H1 (cell line): ENCODE data around the gene AIFM3. TPM values are rescaled to one million over a fixed set of nuclear protein-coding genes. Genes with fewer than 3 reads are reported as not detected.

ENCODE experiments used
- CTCF ChIA-PET: fragments of 300-600 bp; sonication (Branson Sonifier 250); formaldehyde crosslinking; loops from one replicate; lab custom pipeline; 2021; ENCODE audit not compliant: partially characterized antibody; lab: Charles Lee
- POLR2A ChIA-PET: fragments of 300-600 bp; sonication (Branson Sonifier 250); formaldehyde crosslinking; loops from one replicate; lab custom pipeline; 2021; ENCODE audit warnings: inconsistent platforms; ENCODE audit not compliant: partially characterized antibody; lab: Charles Lee
- DNase-seq, 2 experiments: peaks; one replicate each; pipeline versions ENCODE4 v3.0.0 to v3.0.0-alpha.2; 2010 to 2022; ENCODE audit warnings: low spot score in 2 of 2, low read depth in 1 of 2, mixed read lengths in 1 of 2
- FAIRE-seq: peaks from 2 replicates; lab custom pipeline; 2011; peaks lifted over from hg19 to GRCh38; lab: Jason Lieb, UNC
- H2AFZ ChIP-seq: 2 replicates; pipeline ENCODE4 v1.8.1; 2012; ENCODE audit warnings: low read length, inconsistent platforms
- H2AK5ac ChIP-seq: 2 replicates; pipeline ENCODE4 v1.6.1; 2013; ENCODE audit warnings: low read depth, low read length
- H2BK120ac ChIP-seq: replicated peaks from 2 replicates; pipeline ENCODE3; 2013; ENCODE audit warnings: low read depth, low read length, inconsistent platforms
- H2BK12ac ChIP-seq: 2 replicates; pipeline ENCODE4 v1.6.1; 2013; ENCODE audit warnings: low read depth, low read length
- H2BK15ac ChIP-seq: 2 replicates; pipeline ENCODE4 v1.6.1; 2013; ENCODE audit warnings: low read length
- H2BK20ac ChIP-seq: 2 replicates; pipeline ENCODE4 v1.6.1; 2013; ENCODE audit warnings: low read length
- H2BK5ac ChIP-seq: 2 replicates; pipeline ENCODE4 v1.6.1; 2013; ENCODE audit warnings: low read depth, low read length
- H3K14ac ChIP-seq: 2 replicates; pipeline ENCODE4 v1.6.1; 2013; ENCODE audit warnings: inconsistent platforms; ENCODE audit not compliant: insufficient read length
- H3K18ac ChIP-seq: 2 replicates; pipeline ENCODE4 v1.6.1; 2013; ENCODE audit warnings: low read length; ENCODE audit errors: extremely low read depth
- H3K23ac ChIP-seq: 2 replicates; pipeline ENCODE4 v1.6.1; 2013; ENCODE audit warnings: inconsistent platforms; ENCODE audit not compliant: insufficient read length
- H3K23me2 ChIP-seq: 2 replicates; pipeline ENCODE4 v1.6.1; 2013; ENCODE audit warnings: low read depth, low read length
- H3K27ac ChIP-seq: 2 replicates; pipeline ENCODE4 v1.6.1; 2011; ENCODE audit warnings: low read depth, low read length, inconsistent platforms
- H3K27me3 ChIP-seq, 4 experiments: replicated peaks in 1 of 4; 1 replicate in 1 of 4; 2 replicates in 3 of 4; pipeline versions ENCODE4 v1.6.1 to v1.8.1; 2011 to 2013; ENCODE audit warnings: low read length in 3 of 4, mild to moderate bottlenecking in 3 of 4, inconsistent platforms in 2 of 4, mixed read lengths in 2 of 4, moderate library complexity in 1 of 4; ENCODE audit not compliant: control insufficient read depth in 3 of 4, insufficient read depth in 3 of 4; ENCODE audit errors: extremely low read depth in 1 of 4
- H3K36me3 ChIP-seq, 4 experiments: 2 replicates each; pipeline versions ENCODE4 v1.6.1 to v1.8.1; 2011 to 2013; ENCODE audit warnings: mild to moderate bottlenecking in 4 of 4, low read length in 3 of 4, moderate library complexity in 2 of 4, control low read depth in 1 of 4, inconsistent platforms in 1 of 4; ENCODE audit not compliant: insufficient read depth in 4 of 4, control insufficient read depth in 2 of 4
- H3K4ac ChIP-seq: replicated peaks from 2 replicates; pipeline ENCODE3; 2013; ENCODE audit warnings: low read length, low read depth, mixed read lengths, inconsistent platforms; ENCODE audit not compliant: insufficient read length
- H3K4me1 ChIP-seq, 4 experiments: replicated peaks in 1 of 4; 1 replicate in 1 of 4; 2 replicates in 3 of 4; pipeline versions ENCODE4 v1.6.1 to v1.8.1; 2011 to 2013; ENCODE audit warnings: low read length in 3 of 4, inconsistent platforms in 2 of 4, mixed read lengths in 1 of 4; ENCODE audit not compliant: insufficient read depth in 4 of 4, control insufficient read depth in 3 of 4
- H3K4me2 ChIP-seq, 2 experiments: 2 replicates each; pipeline versions ENCODE4 v1.6.1 to v1.8.1; 2011 to 2013; ENCODE audit warnings: low read depth in 2 of 2, low read length in 2 of 2, control low read depth in 1 of 2, inconsistent platforms in 1 of 2, mild to moderate bottlenecking in 1 of 2; ENCODE audit not compliant: insufficient read depth in 1 of 2
- H3K4me3 ChIP-seq, 4 experiments: fragments of 200-600, 300-600 bp in 1 of 4; sonication (generic), shearing (Covaris generic), sonication (Bioruptor Twin) in 1 of 4; 2 replicates each; pipeline versions ENCODE4 v1.5.1 to v1.8.1; 2011 to 2016; ENCODE audit warnings: low read length in 4 of 4, low read depth in 3 of 4, control low read depth in 2 of 4, inconsistent platforms in 2 of 4, mild to moderate bottlenecking in 2 of 4, mixed read lengths in 1 of 4, moderate library complexity in 1 of 4; ENCODE audit not compliant: insufficient read depth in 2 of 4; ENCODE audit errors: extremely low read depth in 1 of 4
- H3K56ac ChIP-seq: replicated peaks from 2 replicates; pipeline ENCODE3; 2013; ENCODE audit warnings: low read depth, mild to moderate bottlenecking, mixed read lengths, low read length, inconsistent platforms; ENCODE audit not compliant: insufficient read length
- H3K79me1 ChIP-seq: 2 replicates; pipeline ENCODE4 v1.6.1; 2013; ENCODE audit warnings: low read depth, low read length, control low read depth
- H3K79me2 ChIP-seq, 2 experiments: 2 replicates each; pipeline versions ENCODE4 v1.6.1 to v1.8.1; 2012 to 2013; ENCODE audit warnings: low read length in 2 of 2, mild to moderate bottlenecking in 2 of 2, inconsistent platforms in 1 of 2; ENCODE audit not compliant: insufficient read depth in 2 of 2, control insufficient read depth in 1 of 2
- H3K9ac ChIP-seq, 4 experiments: replicated peaks in 1 of 4; 1 replicate in 1 of 4; 2 replicates in 3 of 4; pipeline versions ENCODE4 v1.6.1 to v1.8.1; 2011 to 2013; ENCODE audit warnings: low read depth in 3 of 4, low read length in 3 of 4, control low read depth in 2 of 4, mild to moderate bottlenecking in 2 of 4, moderate library complexity in 2 of 4, inconsistent platforms in 1 of 4; ENCODE audit errors: extremely low read depth in 1 of 4
- H3K9me3 ChIP-seq, 2 experiments: 2 replicates each; pipeline versions ENCODE4 v1.6.1 to v1.8.1; 2012 to 2013; ENCODE audit warnings: mild to moderate bottlenecking in 2 of 2, moderate library complexity in 2 of 2, control low read depth in 1 of 2, inconsistent platforms in 1 of 2, low read depth in 1 of 2, low read length in 1 of 2, mixed read lengths in 1 of 2; ENCODE audit not compliant: insufficient read depth in 2 of 2
- H4K20me1 ChIP-seq, 2 experiments: replicated peaks in 1 of 2; 2 replicates each; pipeline versions ENCODE3 to v1.8.1; 2011 to 2013; ENCODE audit warnings: inconsistent platforms in 2 of 2, low read length in 2 of 2, mild to moderate bottlenecking in 1 of 2; ENCODE audit not compliant: insufficient read depth in 2 of 2, control insufficient read depth in 1 of 2
- H4K5ac ChIP-seq: 2 replicates; pipeline ENCODE4 v1.6.1; 2013; ENCODE audit warnings: low read length, low read depth, mixed read lengths, inconsistent platforms; ENCODE audit not compliant: insufficient read length
- H4K8ac ChIP-seq: 2 replicates; pipeline ENCODE4 v1.8.0; 2013; ENCODE audit warnings: mild to moderate bottlenecking, moderate library complexity, low read length, inconsistent platforms; ENCODE audit not compliant: insufficient read depth; ENCODE audit errors: extremely low read depth
- H4K91ac ChIP-seq: replicated peaks from 2 replicates; pipeline ENCODE3; 2013; ENCODE audit warnings: low read length, mixed read lengths, inconsistent platforms; ENCODE audit not compliant: insufficient read length
- ASH2L ChIP-seq: fragments of 200-600, 300-600 bp; sonication (generic); IDR thresholded peaks from one replicate; pipeline ENCODE4 v1.7.1; 2017; ENCODE audit warnings: low read length
- JUN ChIP-seq: IDR thresholded peaks from 2 replicates; pipeline ENCODE4 v1.6.1; 2011; ENCODE audit warnings: low read depth, mild to moderate bottlenecking, improper control_type of control experiment, low read length
- KDM1A ChIP-seq: fragments of 200-600, 300-600 bp; sonication (generic); IDR thresholded peaks from 2 replicates; pipeline ENCODE4 v1.7.1; 2016; ENCODE audit warnings: mild to moderate bottlenecking, low read length, borderline replicate concordance
- POLR2A ChIP-seq, 2 experiments: IDR thresholded peaks; 1 replicate in 1 of 2; 2 replicates in 1 of 2; pipeline ENCODE4 v1.6.1; 2011; ENCODE audit warnings: low read depth in 2 of 2, low read length in 2 of 2, mild to moderate bottlenecking in 2 of 2; ENCODE audit errors: control extremely low read depth in 1 of 2
- POLR2AphosphoS5 ChIP-seq: IDR thresholded peaks from 2 replicates; pipeline ENCODE4 v1.6.1; 2011; ENCODE audit warnings: low read depth, low read length
- RAD21 ChIP-seq, 2 experiments: IDR thresholded peaks in 1 of 2; conservative IDR thresholded peaks in 1 of 2; 2 replicates each; pipeline ENCODE4 v1.6.1; 2011; ENCODE audit warnings: low read depth in 2 of 2, low read length in 2 of 2, improper control_type of control experiment in 1 of 2, inconsistent platforms in 1 of 2, mild to moderate bottlenecking in 1 of 2, moderate library complexity in 1 of 2
- SUZ12 ChIP-seq: fragments of 200-600 bp; sonication (generic); IDR thresholded peaks from 2 replicates; pipeline ENCODE4 v1.6.1; 2012; ENCODE audit warnings: mild to moderate bottlenecking, inconsistent platforms, low read length, moderate library complexity, mixed read lengths
- TAF1 ChIP-seq: IDR thresholded peaks from 2 replicates; pipeline ENCODE4 v1.6.1; 2011; ENCODE audit warnings: mild to moderate bottlenecking, low read depth, low read length
- TAF7 ChIP-seq: optimal IDR thresholded peaks from 2 replicates; pipeline ENCODE3; 2011; ENCODE audit warnings: low read depth, mild to moderate bottlenecking, inconsistent platforms, low read length, moderate library complexity, borderline replicate concordance
- TBP ChIP-seq: IDR thresholded peaks from 2 replicates; pipeline ENCODE4 v1.6.1; 2011; ENCODE audit warnings: low read depth, low read length, improper control_type of control experiment
- WGBS, 2 experiments: shearing (Covaris generic) in 1 of 2; methylation state at CpG; one replicate each; pipeline versions ENCODE4 v1.1.6 to v1.1.7; 2013 to 2015; ENCODE audit warnings: low lambda C conversion rate in 2 of 2, mixed read lengths in 2 of 2, inconsistent platforms in 1 of 2, low coverage in 1 of 2, missing lambda C conversion rate in 1 of 2; ENCODE audit not compliant: insufficient replicate concordance in 2 of 2, insufficient coverage in 1 of 2, insufficient read length in 1 of 2; ENCODE audit errors: extremely low coverage in 1 of 2, missing lambda C conversion rate in 1 of 2; 5-methylcytosine and 5-hydroxymethylcytosine counted together
- polyA plus RNA-seq, 7 experiments: library from polyadenylated mRNA; depleted of rRNA in 3 of 7; stranded (reverse) in 5 of 7; unstranded in 2 of 7; fragments of >200 nt in 5 of 7; fragments of 200-250 nt in 2 of 7; gene quantifications; 1 replicate in 5 of 7; 2 replicates in 1 of 7; 4 replicates in 1 of 7; pipeline versions ENCODE4 v1.2.1 to v1.2.3, GENCODE V29; 2011 to 2013; ENCODE audit warnings: missing spikeins in 2 of 7, mixed read lengths in 2 of 7
- total RNA-seq: library from RNA; stranded (reverse); fragmentation: NEBNext Ultra II Directional; extraction: Animal tissue kit (Norgen Biotek cat#: 25700); gene quantifications from 2 replicates; pipeline ENCODE4 v1.2.1, GENCODE V29; 2021
- TF ChIP-seq, protein P1 (sequence below): IDR thresholded peaks from 2 replicates; pipeline ENCODE4 v1.6.1; 2012; ENCODE audit warnings: inconsistent platforms

AIFM3 gene
- total and polyA plus RNA-seq, 2 of the 8 experiments (the other 6 are each of a cell fraction or from before 2014, with no cell fraction given) = 0.86 to 1.4 TPM

DNA sequence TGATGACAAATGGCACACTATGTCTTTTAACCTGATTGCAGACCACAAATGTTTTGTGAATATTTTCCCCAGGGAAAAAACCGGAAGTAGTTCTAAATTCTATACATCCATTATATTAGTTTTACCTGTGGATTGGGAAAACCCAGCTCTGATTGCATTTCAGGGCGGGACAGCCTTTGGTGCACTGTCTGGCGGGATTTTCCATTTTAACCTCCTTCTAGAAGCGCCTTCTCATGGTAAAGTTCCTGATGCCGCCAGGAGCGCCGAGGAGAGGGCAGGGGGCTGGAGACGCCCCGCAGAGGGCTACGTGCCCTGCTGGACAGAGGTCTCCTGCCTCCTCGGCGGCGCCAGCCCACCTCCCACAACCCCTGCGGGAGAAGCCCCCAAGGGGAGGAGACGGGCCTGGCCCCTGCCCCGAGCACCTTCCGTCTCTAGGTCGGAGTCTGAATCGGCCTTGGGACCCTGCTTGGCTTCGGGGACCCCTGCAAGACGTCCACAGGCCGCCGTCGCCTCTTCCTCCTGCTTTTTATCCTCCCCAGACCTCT, 46.7 kb downstream of the AIFM3 start:
- no peaks in the 10 kb centered on the region; the same call in 1 of the 2 replicates for H3K79me1 ChIP-seq
- H3K4me2 ChIP-seq = peak overlapping the region; percentile 68 to 97
- 0 out of 2 replicates have a peak overlapping the region, but pooled peaks have one; percentile 39 for H4K8ac ChIP-seq
- no peak overlapping the region for H3K4ac ChIP-seq
- WGBS, 2 experiments = 5% methylated on average over 24 of the region's 24 CpGs; no CpG with 5 or more reads in 1 of the 2 experiments
- DNase-seq (no peak), FAIRE-seq (no peak)
- no peak overlapping the region for H2BK15ac ChIP-seq
- peaks cover 0 to 2% (median 0%) of the 10 kb centered on the region in 4 experiments; a peak in 1 of 8 replicates for H3K36me3 ChIP-seq
- peak overlapping the region; percentile 28 for H4K5ac ChIP-seq
- H3K27me3 ChIP-seq = peaks cover 0 to 4% (median 3%) of the 10 kb centered on the region in 4 experiments; a peak in 4 of 7 replicates
- no peak overlapping the region for H2BK20ac ChIP-seq
- peak overlapping the region; percentile 74 for H3K56ac ChIP-seq
- no peak overlapping the region for H3K23ac ChIP-seq
- H2BK120ac ChIP-seq = no peak overlapping the region
- H3K4me1 ChIP-seq = peaks cover 15 to 31% (median 19%) of the 10 kb centered on the region in 4 experiments
- TF ChIP-seq SUZ12 (no peak), RAD21 (IDR thresholded peaks at IDR 0.05 in 1 of 2, conservative IDR thresholded peaks at IDR 0.05 in 1 of 2; ENCODE audit: low read depth in 2 of 2, low read length in 2 of 2) (no peak), POLR2AphosphoS5 (0 out of 2 replicates have a peak, but pooled peaks have one; percentile 36), ASH2L (peak; percentile 48), TAF1 (0 out of 2 replicates have a peak, but pooled peaks have one; percentile 41), TAF7 (no peak), TBP (0 out of 2 replicates have a peak, but pooled peaks have one; percentile 18), POLR2A (IDR thresholded peaks at IDR 0.05; ENCODE audit: control extremely low read depth in 1 of 2, low read depth in 2 of 2, low read length in 2 of 2) (0 out of 3 replicates have a peak, but pooled peaks of 1 of the 2 experiments have one; percentile 46), KDM1A (no peak), JUN (no peak)
- TF ChIP-seq, protein P1, sequence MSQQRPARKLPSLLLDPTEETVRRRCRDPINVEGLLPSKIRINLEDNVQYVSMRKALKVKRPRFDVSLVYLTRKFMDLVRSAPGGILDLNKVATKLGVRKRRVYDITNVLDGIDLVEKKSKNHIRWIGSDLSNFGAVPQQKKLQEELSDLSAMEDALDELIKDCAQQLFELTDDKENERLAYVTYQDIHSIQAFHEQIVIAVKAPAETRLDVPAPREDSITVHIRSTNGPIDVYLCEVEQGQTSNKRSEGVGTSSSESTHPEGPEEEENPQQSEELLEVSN = no peak
- H3K18ac ChIP-seq = peak overlapping the region; percentile 48
- ChIA-PET POLR2A (interaction anchor here (0.8 to 1.4 kb wide), 2 partner anchors 11 to 32 kb away, joined by 3 to 8 read pairs; partner anchors contain the start of genes LZTR1 and THAP7), CTCF (interaction anchor here (0.6 to 2.3 kb wide), 7 partner anchors 10 to 128 kb away, joined by 3 to 7 read pairs (median 3); partner anchors contain the start of gene LZTR1)
- no peaks in the 10 kb centered on the region for H3K79me2 ChIP-seq
- peaks cover 6% of the 10 kb centered on the region; the same call in 1 of the 2 replicates for H3K23me2 ChIP-seq
- H3K27ac ChIP-seq = no peak overlapping the region
- peak overlapping the region in 1 of 4 experiments; percentile 31; a peak in 3 of 7 replicates for H3K9ac ChIP-seq
- H3K14ac ChIP-seq = no peak overlapping the region
- H2AK5ac ChIP-seq = no peak overlapping the region
- H4K20me1 ChIP-seq = peaks cover 0 to 8% of the 10 kb centered on the region in 2 experiments
- H2BK5ac ChIP-seq = peak overlapping the region; percentile 44; the same call in 1 of the 2 replicates
- peak overlapping the region; percentile 35; the same call in 1 of the 2 replicates for H2AFZ ChIP-seq
- no peak overlapping the region for H4K91ac ChIP-seq
- H3K9me3 ChIP-seq = no peaks in the 10 kb centered on the region
- no peak overlapping the region for H2BK12ac ChIP-seq
- H3K4me3 ChIP-seq = peak overlapping the region; percentile 51 to 75 (median 64)
